ENCODE measurements around the gene CMTM8.

Gene CMTM8

DNA sequence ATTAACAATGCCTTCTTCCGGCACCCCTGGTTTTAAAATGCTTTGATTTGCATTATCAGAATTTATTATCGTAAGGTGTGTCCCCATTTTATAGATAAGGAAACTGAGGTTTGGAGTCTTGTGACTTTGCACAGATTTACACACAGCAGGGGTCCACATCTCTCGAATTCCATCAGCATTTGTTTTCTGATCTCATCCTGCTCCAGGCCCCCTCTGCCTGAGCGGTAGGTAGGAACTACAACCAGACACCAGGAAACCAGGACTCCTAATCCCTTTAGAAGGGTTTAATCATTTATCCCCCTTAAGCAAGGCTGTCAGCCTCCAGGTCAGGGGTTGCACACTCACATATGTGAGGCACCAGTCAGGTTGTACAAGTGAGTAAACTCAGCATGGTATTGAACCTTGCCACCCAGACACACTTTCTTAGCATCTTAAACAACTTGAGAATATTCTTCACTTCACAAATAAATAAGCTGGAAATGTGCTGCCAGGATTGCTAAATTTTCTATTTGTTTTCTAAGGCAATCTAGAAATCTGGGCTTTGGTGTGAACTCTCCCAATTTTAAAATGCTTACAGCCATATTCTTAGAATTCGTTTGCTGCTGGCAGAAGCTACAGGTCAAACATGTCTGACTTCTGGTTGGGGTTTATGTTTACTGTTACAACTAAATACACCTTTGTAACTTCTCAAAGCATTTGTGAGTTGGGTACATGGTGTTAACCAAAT is 121.4 kb downstream of the CMTM8 start:
- TF ChIP-seq, protein P1, sequence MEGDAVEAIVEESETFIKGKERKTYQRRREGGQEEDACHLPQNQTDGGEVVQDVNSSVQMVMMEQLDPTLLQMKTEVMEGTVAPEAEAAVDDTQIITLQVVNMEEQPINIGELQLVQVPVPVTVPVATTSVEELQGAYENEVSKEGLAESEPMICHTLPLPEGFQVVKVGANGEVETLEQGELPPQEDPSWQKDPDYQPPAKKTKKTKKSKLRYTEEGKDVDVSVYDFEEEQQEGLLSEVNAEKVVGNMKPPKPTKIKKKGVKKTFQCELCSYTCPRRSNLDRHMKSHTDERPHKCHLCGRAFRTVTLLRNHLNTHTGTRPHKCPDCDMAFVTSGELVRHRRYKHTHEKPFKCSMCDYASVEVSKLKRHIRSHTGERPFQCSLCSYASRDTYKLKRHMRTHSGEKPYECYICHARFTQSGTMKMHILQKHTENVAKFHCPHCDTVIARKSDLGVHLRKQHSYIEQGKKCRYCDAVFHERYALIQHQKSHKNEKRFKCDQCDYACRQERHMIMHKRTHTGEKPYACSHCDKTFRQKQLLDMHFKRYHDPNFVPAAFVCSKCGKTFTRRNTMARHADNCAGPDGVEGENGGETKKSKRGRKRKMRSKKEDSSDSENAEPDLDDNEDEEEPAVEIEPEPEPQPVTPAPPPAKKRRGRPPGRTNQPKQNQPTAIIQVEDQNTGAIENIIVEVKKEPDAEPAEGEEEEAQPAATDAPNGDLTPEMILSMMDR (IDR thresholded peaks at IDR 0.05; ENCODE audit: insufficient read depth, low read length, missing control alignments): no peak
- no peak for DNase-seq (ENCODE audit: low read depth, low spot score)
- ChIA-PET POLR2A (no interaction called here), CTCF (interaction anchor here (0.7 kb wide), 1 partner anchor 15 kb away, joined by 4 read pairs; no protein-coding TSS in a partner anchor)
- no peak overlapping the region for H3K4me3 ChIP-seq (ENCODE audit: low read depth, low read length)

DNA sequence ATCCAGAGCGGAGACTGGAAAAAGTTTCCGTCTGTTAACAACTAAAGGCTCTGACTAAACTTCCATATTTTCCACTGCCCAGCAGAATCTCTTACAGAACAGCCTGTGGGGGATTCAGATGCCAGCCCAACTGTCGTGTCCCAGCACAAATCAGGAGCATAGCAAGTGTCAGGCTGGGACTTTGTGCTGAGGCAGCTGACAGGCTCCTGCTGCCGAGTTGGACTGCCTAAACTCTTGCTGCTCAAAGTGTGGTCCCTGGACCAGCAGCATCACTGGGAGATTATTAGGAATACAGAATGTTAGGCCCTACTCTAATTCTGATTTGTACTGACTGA is 122.0 kb downstream of the CMTM8 start:
- H3K4me3 ChIP-seq (ENCODE audit: low read depth, low read length): no peak overlapping the region
- TF ChIP-seq, protein P1 (IDR thresholded peaks at IDR 0.05; ENCODE audit: insufficient read depth, low read length, missing control alignments): no peak
- ChIA-PET CTCF (interaction anchor here (0.7 kb wide), 1 partner anchor 14 kb away, joined by 4 read pairs; no protein-coding TSS in a partner anchor), POLR2A (no interaction called here)
- no peak for DNase-seq (ENCODE audit: low read depth, low spot score)

DNA sequence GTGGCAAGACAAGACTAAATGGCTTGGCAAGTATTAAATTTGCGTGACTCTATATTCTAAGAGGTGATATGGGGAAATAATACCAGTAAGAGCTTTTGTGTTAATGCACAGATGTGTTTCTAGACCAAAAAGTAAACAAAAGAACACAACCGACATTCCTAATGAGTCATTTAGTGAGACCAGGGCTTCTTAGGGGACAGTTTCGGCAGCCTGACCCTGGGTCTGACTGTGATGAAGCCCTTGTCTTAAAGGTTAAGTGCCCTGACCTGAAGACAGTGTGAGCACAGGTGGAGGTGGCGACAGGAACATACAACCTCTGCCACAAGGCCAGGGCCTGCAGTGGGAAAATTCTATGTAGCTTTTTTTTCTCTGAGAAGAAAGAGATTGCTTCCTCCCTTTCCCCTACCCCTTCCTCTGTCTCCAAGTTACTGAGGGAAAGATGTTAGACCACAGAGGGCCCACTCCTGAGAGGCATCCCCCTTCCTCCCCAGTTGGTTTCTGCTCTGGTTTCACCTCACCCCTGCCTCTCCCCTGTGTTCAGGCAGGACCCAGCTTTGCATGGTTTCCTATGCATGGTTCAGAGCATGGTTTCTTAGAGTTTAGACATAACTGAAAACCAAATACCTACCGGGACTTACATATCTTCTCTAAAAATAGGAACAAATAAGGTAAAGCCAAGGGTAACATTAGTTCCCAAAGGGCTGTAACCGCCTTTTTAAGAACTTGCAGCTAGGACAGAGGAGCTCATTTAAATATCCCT is 128.3 kb downstream of the CMTM8 start:
- no peak for DNase-seq (ENCODE audit: low read depth, low spot score)
- H3K4me3 ChIP-seq (ENCODE audit: low read depth, low read length): no peak overlapping the region
- ChIA-PET CTCF (interaction anchor here (2.7 kb wide), 2 partner anchors 8 to 10 kb away, joined by 10 to 20 read pairs; no protein-coding TSS in a partner anchor), POLR2A (no interaction called here)
- TF ChIP-seq, protein P1 (IDR thresholded peaks at IDR 0.05; ENCODE audit: insufficient read depth, low read length, missing control alignments): no peak

DNA sequence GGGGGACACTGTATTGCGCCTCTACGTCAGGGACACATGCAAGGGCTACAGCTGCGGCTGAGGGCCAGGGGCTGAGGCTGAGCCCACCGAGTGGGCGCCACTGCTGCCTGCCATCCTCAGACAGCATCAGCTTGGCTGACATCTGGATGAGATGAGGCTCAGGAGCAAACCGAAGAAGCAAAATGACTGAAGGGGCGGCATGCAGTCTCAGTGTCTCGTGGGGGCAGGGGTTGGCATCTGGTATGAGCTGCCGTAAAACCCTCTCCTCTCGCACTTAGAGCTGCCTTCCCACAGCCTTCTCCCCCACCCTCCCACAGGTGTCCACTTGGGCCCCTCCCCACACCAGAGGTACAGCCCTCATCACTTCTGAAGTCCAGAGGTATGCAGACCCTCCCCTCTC is 129.0 kb downstream of the CMTM8 start:
- DNase-seq (ENCODE audit: low read depth, low spot score): no peak
- CTCF ChIA-PET: interaction anchor here (2.7 kb wide), 1 partner anchor 9 kb away, joined by 10 read pairs; no protein-coding TSS in a partner anchor
- no peak overlapping the region for H3K4me3 ChIP-seq (ENCODE audit: low read depth, low read length)
- TF ChIP-seq, protein P1 (IDR thresholded peaks at IDR 0.05; ENCODE audit: insufficient read depth, low read length, missing control alignments): no peak
- POLR2A ChIA-PET: no interaction called here

DNA sequence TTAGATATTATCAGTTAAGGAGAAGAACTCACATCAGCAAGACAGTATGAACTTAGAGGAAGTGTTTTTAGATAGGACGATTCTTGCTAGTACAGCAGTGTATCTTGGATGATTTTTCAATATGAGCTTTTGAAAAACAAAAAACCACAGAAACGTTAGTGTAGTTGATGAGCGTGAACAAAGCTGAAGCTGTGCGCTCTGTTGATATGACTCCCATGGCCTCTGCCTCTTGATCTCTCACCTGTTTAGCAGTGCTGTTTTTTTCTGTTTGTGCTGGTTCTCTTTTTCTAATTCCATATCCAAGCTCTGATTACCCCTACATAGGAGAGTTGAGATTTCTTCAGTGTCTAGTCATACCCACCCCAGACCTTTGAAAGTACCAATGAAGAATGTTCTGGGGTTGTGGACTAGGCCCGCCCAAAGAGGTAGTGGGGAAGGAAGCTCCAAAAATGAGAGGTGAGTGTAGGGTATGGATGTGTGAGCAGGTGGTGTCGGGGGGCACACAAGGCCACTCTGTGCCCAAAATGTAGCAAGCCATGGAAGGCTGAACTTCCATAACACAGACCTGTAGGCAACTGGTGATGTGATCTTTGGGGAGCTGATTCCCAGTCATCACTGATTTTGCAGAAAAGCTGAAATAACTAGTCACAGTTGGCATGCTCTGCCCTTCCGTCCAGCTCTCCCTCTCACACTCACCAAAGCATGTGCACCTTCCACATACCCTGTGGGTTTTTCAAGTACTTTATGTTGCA is 133.2 kb downstream of the CMTM8 start:
- no peak overlapping the region for H3K4me3 ChIP-seq (ENCODE audit: low read depth, low read length)
- ChIA-PET CTCF (interaction anchor here (0.8 to 8.3 kb wide), 5 partner anchors 26 to 198 kb away, joined by 3 to 184 read pairs (median 3); no protein-coding TSS in a partner anchor), POLR2A (no interaction called here)
- DNase-seq (ENCODE audit: low read depth, low spot score): no peak
- TF ChIP-seq, protein P1 (IDR thresholded peaks at IDR 0.05; ENCODE audit: insufficient read depth, low read length, missing control alignments): no peak

DNA sequence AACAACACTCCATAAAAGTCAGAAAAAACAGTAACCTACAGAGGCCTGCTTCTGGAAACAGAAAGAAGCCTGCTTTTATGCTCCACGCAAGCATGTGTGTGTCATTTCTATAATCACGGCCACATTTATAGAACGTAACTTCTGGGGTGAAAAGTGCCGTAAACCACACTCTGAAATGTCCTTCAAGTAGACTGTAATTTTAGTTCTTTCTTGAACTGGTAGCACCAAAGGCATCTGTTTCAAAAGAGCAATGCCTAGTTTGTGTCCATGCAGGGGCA is 133.7 kb downstream of the CMTM8 start:
- ChIA-PET POLR2A (no interaction called here), CTCF (interaction anchor here (0.8 to 8.3 kb wide), 5 partner anchors 26 to 199 kb away, joined by 3 to 184 read pairs (median 3); no protein-coding TSS in a partner anchor)
- DNase-seq (ENCODE audit: low read depth, low spot score): no peak
- TF ChIP-seq, protein P1 (IDR thresholded peaks at IDR 0.05; ENCODE audit: insufficient read depth, low read length, missing control alignments): no peak
- H3K4me3 ChIP-seq (ENCODE audit: low read depth, low read length): no peak overlapping the region
